ENCODE data around the gene SIPA1L3.

Gene SIPA1L3

DNA sequence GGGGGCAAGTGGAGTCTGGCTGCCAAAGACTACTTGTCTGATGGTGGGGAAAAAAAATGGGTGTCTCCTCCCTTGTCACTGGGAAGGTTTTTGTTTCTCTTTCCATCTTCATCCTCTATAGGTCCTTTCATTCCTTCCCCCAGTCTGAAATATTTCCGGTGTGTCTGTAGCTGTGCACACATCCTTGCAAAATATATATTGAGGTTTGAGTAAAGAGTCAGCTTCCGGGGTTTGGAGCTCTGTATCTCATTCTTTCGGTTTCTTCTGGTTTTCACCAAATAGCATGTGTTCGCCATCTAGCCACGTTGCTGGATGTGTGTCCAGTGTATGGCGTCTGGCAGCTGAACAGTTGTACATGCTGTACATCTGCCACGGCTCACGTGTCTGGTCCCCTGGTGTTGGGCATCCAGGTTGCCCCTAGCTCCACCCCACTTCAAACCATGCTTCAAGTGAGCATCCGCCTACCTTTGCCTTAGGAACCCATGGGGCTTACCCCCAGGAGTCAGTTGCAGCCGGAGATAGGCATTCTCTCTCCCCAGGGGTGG, 142.2 kb downstream of the SIPA1L3 start:
- Histone ChIP-seq H3K4me3 (ENCODE audit: low read length) (peak overlapping the region; percentile 40), H3K27me3 (replicated peaks; ENCODE audit: insufficient read depth, low read length) (no peaks in the 10 kb centered on the region), H3K79me2 (ENCODE audit: low read length) (0 out of 2 replicates have a peak, but pooled peaks cover 3% of the 10 kb centered on the region), H3K4me1 (ENCODE audit: low read length) (peaks cover 29% of the 10 kb centered on the region), H3K27ac (ENCODE audit: low read length) (peak overlapping the region; percentile 94), H3K4me2 (ENCODE audit: low read depth, low read length) (peak overlapping the region; percentile 83), H3F3A (ENCODE audit: insufficient read depth, low read length) (peaks cover 39% of the 10 kb centered on the region), H2AFZ (ENCODE audit: low read length) (peak overlapping the region; percentile 8), H4K20me1 (ENCODE audit: insufficient read depth, low read length) (no peaks in the 10 kb centered on the region), H3K9me2 (replicated peaks; ENCODE audit: insufficient read depth, low read length) (no peaks in the 10 kb centered on the region), H3K9ac (ENCODE audit: low read length) (peak overlapping the region; percentile 63), H3K9me3 (replicated peaks; ENCODE audit: insufficient read depth, low read length) (no peaks in the 10 kb centered on the region), H3K36me3 (replicated peaks; ENCODE audit: insufficient read depth, low read length) (no peaks in the 10 kb centered on the region)
- TF ChIP-seq EZH2 (optimal IDR thresholded peaks at IDR 0.05; ENCODE audit: low read depth, low read length) (no peak), EZH2phosphoT487 (IDR thresholded peaks at IDR 0.05; ENCODE audit: low read length) (no peak)
- TF ChIP-seq, protein P1, sequence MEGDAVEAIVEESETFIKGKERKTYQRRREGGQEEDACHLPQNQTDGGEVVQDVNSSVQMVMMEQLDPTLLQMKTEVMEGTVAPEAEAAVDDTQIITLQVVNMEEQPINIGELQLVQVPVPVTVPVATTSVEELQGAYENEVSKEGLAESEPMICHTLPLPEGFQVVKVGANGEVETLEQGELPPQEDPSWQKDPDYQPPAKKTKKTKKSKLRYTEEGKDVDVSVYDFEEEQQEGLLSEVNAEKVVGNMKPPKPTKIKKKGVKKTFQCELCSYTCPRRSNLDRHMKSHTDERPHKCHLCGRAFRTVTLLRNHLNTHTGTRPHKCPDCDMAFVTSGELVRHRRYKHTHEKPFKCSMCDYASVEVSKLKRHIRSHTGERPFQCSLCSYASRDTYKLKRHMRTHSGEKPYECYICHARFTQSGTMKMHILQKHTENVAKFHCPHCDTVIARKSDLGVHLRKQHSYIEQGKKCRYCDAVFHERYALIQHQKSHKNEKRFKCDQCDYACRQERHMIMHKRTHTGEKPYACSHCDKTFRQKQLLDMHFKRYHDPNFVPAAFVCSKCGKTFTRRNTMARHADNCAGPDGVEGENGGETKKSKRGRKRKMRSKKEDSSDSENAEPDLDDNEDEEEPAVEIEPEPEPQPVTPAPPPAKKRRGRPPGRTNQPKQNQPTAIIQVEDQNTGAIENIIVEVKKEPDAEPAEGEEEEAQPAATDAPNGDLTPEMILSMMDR (IDR thresholded peaks at IDR 0.05; ENCODE audit: low read length), result no peak
- DNase-seq, result peak; percentile 88

DNA sequence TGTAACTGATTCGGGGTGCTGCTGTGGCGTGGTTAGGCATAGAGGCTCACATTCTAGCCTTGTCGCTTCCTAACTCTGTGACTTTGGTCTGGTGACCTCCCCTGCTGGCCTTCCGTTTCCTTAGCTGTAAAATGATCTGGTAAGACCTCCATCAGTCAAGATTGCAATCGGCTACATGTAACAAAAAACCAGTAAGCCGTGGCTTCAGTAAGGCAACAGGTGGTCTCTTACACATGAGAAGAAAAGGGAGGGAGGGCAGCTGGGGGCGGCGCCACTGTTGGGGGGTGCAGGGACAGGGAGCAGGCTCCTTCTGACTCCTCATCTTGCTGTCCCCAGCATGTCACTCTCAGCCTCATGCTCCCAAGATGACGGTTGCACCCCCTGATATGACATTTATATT, 148.0 kb downstream of the SIPA1L3 start:
- no peak overlapping the region for H3K4me2 ChIP-seq (ENCODE audit: low read depth, low read length)
- no peaks in the 10 kb centered on the region for H3K9me2 ChIP-seq (replicated peaks; ENCODE audit: insufficient read depth, low read length)
- no peak overlapping the region for H2AFZ ChIP-seq (ENCODE audit: low read length)
- H3K9me3 ChIP-seq (replicated peaks; ENCODE audit: insufficient read depth, low read length), result no peaks in the 10 kb centered on the region
- DNase-seq, result no peak
- no peaks in the 10 kb centered on the region for H3K27me3 ChIP-seq (replicated peaks; ENCODE audit: insufficient read depth, low read length)
- H3K27ac ChIP-seq (ENCODE audit: low read length), result no peak overlapping the region
- peaks cover 21% of the 10 kb centered on the region for H3F3A ChIP-seq (ENCODE audit: insufficient read depth, low read length)
- TF ChIP-seq, protein P1 (IDR thresholded peaks at IDR 0.05; ENCODE audit: low read length), result no peak
- no peak overlapping the region for H3K9ac ChIP-seq (ENCODE audit: low read length)
- no peaks in the 10 kb centered on the region for H4K20me1 ChIP-seq (ENCODE audit: insufficient read depth, low read length)
- no peaks in the 10 kb centered on the region for H3K36me3 ChIP-seq (replicated peaks; ENCODE audit: insufficient read depth, low read length)
- H3K79me2 ChIP-seq (ENCODE audit: low read length), result no peaks in the 10 kb centered on the region
- peaks cover 20% of the 10 kb centered on the region for H3K4me1 ChIP-seq (ENCODE audit: low read length)
- no peak overlapping the region for H3K4me3 ChIP-seq (ENCODE audit: low read length)

DNA sequence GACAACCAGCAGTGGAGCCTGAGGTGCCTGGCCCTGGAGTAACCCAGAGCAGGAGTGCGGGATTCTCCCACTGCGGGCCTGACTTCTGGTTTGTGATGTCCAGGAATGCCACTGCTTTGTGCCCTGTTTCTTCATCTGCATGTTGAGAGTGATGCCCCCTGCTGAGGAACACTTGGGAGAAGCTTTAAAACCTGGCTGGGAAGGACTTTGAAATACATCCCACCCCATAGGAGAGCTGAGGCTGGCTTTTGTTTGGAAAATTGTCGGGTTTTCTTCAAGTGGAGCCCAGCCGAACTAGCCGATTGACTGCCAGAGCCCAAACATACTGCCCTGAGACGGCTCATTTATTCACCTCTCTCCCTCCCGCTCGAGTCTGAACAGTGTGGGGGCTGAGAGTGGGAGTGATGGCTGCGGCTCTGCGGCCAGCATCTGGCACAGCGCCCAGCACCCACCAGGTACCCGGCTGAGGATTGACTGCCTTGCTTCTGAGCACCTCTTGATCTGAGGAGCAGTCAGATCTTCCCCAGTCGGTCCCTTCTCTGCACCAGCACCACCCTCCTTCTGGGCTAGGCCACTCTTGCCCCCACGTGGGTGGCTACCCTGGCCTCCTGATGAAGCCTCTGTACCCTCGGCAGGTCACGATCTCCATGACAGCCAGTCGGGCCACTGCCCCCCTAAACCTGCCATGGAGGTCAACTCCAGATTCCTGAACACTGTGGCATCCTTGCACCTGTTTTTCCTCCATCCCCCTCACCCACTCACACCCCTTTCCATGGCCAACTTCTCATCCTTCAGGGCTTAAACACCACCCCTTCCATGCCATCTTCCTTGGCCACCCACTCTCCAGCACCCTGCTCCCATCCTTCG, 148.9 kb downstream of the SIPA1L3 start:
- Histone ChIP-seq H3K79me2 (ENCODE audit: low read length) (no peaks in the 10 kb centered on the region), H3K36me3 (replicated peaks; ENCODE audit: insufficient read depth, low read length) (no peaks in the 10 kb centered on the region), H3F3A (ENCODE audit: insufficient read depth, low read length) (peaks cover 20% of the 10 kb centered on the region; the same call in 1 of the 2 replicates), H3K9me3 (replicated peaks; ENCODE audit: insufficient read depth, low read length) (no peaks in the 10 kb centered on the region), H3K9me2 (replicated peaks; ENCODE audit: insufficient read depth, low read length) (no peaks in the 10 kb centered on the region), H3K4me2 (ENCODE audit: low read depth, low read length) (no peak overlapping the region), H3K27me3 (replicated peaks; ENCODE audit: insufficient read depth, low read length) (no peaks in the 10 kb centered on the region), H4K20me1 (ENCODE audit: insufficient read depth, low read length) (no peaks in the 10 kb centered on the region), H2AFZ (ENCODE audit: low read length) (no peak overlapping the region), H3K9ac (ENCODE audit: low read length) (no peak overlapping the region), H3K4me3 (ENCODE audit: low read length) (no peak overlapping the region), H3K4me1 (ENCODE audit: low read length) (peaks cover 22% of the 10 kb centered on the region), H3K27ac (ENCODE audit: low read length) (no peak overlapping the region)
- TF ChIP-seq EZH2 (optimal IDR thresholded peaks at IDR 0.05; ENCODE audit: low read depth, low read length) (no peak), EZH2phosphoT487 (IDR thresholded peaks at IDR 0.05; ENCODE audit: low read length) (no peak)
- DNase-seq, result no peak

DNA sequence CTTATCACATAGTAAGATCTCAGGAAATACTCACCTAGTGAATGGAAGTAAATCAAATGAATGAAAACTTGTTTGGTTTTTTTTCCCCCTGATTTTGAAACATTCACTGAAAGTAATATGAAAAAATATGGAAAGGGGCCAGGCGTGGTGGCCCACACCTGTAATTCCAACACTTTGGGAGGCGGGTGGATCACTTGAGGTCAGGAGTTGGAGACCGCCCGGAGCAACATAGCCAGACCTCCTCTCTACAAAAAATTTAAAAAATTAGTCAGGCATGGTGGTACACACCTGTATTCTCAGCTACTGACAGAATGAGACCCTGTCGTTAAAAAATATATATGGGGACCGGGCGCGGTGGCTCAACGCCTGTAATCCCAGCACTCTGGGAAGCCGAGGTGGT, 149.6 kb downstream of the SIPA1L3 start:
- no peak for DNase-seq
- Histone ChIP-seq H3K79me2 (ENCODE audit: low read length) (no peaks in the 10 kb centered on the region), H3K4me3 (ENCODE audit: low read length) (no peak overlapping the region), H3K9me2 (replicated peaks; ENCODE audit: insufficient read depth, low read length) (no peaks in the 10 kb centered on the region), H3K9ac (ENCODE audit: low read length) (no peak overlapping the region), H3K4me2 (ENCODE audit: low read depth, low read length) (no peak overlapping the region), H3K27me3 (replicated peaks; ENCODE audit: insufficient read depth, low read length) (no peaks in the 10 kb centered on the region), H3F3A (ENCODE audit: insufficient read depth, low read length) (peaks cover 20% of the 10 kb centered on the region; the same call in 1 of the 2 replicates), H4K20me1 (ENCODE audit: insufficient read depth, low read length) (no peaks in the 10 kb centered on the region), H3K9me3 (replicated peaks; ENCODE audit: insufficient read depth, low read length) (no peaks in the 10 kb centered on the region), H3K27ac (ENCODE audit: low read length) (no peak overlapping the region), H3K4me1 (ENCODE audit: low read length) (peaks cover 22% of the 10 kb centered on the region), H2AFZ (ENCODE audit: low read length) (no peak overlapping the region), H3K36me3 (replicated peaks; ENCODE audit: insufficient read depth, low read length) (no peaks in the 10 kb centered on the region)
- TF ChIP-seq EZH2phosphoT487 (IDR thresholded peaks at IDR 0.05; ENCODE audit: low read length) (no peak), EZH2 (optimal IDR thresholded peaks at IDR 0.05; ENCODE audit: low read depth, low read length) (no peak)
- TF ChIP-seq, protein P1 (IDR thresholded peaks at IDR 0.05; ENCODE audit: low read length), result no peak
